ENCODE measurements around the gene USP3.

DNA sequence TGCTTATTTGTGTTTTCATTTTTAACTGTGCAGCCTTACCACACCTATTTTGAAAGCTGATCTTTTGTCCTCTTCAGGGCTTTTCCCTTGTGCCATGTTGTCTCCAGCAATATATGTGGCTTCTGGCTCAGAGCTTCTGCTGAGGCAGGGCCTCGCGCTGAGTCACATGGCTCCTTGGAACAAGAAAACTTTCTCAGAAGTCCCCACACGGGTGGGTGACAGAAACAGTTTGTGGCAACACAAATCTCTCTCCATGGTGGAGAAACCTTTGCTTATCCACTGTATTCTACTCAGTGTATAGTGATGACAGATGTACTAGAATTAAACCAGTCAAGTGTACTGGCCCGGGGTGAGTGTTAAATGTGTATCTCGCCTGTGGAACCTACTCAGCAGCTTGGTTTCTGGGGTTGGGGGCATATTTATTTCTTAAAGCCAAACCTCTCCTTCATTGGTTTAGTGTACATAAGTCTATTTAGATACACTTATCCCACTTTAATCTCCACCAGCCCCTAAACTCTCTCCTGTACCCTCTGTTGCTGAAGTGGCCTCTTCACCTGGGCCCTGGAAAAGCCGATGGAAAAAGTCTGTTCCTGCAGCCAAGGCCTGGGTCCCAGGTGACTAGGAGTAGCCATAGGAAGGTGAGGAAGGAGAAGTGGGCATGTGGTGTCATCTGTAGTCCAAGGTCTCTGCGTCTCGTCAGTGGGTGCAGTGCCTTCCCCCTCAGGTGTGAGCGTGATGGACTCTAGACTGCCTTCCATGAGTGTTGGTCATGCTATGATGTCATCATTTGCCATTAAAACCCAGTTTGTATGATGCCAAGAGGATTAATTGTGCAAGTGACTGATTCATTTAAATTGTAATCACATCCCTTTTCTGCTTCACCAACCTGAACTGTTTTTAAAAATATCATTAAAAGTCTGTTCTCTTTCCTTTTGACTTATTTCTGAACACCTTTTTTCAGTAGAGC, 89.6 kb downstream of the USP3 start:
- TF ChIP-seq, protein P1, sequence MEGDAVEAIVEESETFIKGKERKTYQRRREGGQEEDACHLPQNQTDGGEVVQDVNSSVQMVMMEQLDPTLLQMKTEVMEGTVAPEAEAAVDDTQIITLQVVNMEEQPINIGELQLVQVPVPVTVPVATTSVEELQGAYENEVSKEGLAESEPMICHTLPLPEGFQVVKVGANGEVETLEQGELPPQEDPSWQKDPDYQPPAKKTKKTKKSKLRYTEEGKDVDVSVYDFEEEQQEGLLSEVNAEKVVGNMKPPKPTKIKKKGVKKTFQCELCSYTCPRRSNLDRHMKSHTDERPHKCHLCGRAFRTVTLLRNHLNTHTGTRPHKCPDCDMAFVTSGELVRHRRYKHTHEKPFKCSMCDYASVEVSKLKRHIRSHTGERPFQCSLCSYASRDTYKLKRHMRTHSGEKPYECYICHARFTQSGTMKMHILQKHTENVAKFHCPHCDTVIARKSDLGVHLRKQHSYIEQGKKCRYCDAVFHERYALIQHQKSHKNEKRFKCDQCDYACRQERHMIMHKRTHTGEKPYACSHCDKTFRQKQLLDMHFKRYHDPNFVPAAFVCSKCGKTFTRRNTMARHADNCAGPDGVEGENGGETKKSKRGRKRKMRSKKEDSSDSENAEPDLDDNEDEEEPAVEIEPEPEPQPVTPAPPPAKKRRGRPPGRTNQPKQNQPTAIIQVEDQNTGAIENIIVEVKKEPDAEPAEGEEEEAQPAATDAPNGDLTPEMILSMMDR (IDR thresholded peaks at IDR 0.05), result no peak
- no peak for TF ChIP-seq POLR2A (IDR thresholded peaks at IDR 0.05)
